OCI-LY3 (cell line): ENCODE results near the gene KDM4C.

Experiments used
- H2AFZ ChIP-seq: fragments of 200-600, 300-600 bp; shearing (Covaris generic); 2 replicates; pipeline ENCODE4 v1.6.0; 2014; ENCODE audit warnings: antibody characterized with exemption, low read depth, low read length
- H3K27ac ChIP-seq: fragments of 200-600, 300-600 bp; sonication (generic); 2 replicates; pipeline ENCODE4 v1.5.1; 2014; ENCODE audit warnings: mild to moderate bottlenecking, low read length, moderate library complexity, mixed read lengths
- H3K27me3 ChIP-seq: fragments of 200-600, 300-600 bp; sonication (generic); 2 replicates; pipeline ENCODE4 v1.6.1; 2014; ENCODE audit warnings: low read depth, low read length, mixed read lengths
- H3K36me3 ChIP-seq: fragments of 200-600, 300-600 bp; sonication (generic); replicated peaks from 2 replicates; pipeline ENCODE3; 2014; ENCODE audit warnings: low read depth, low read length, mixed read lengths
- H3K4me1 ChIP-seq: fragments of 300-600, 200-600 bp; sonication (generic); 2 replicates; pipeline ENCODE4 v1.6.1; 2014; ENCODE audit warnings: low read length, mixed read lengths
- H3K4me2 ChIP-seq: fragments of 200-600, 300-600 bp; sonication (generic); 2 replicates; pipeline ENCODE4 v1.6.1; 2014; ENCODE audit warnings: low read length, mixed read lengths
- H3K4me3 ChIP-seq: fragments of 300-600, 200-600 bp; sonication (generic); 2 replicates; pipeline ENCODE4 v1.5.1; 2014; ENCODE audit warnings: antibody characterized with exemption, mild to moderate bottlenecking, low read length, moderate library complexity
- H3K79me2 ChIP-seq: fragments of 300-600, 200-600 bp; shearing (Covaris generic); 2 replicates; pipeline ENCODE4 v1.6.1; 2014; ENCODE audit warnings: mild to moderate bottlenecking, low read length, mixed read lengths
- H3K9ac ChIP-seq: fragments of 300-600, 200-600 bp; shearing (Covaris generic); 2 replicates; pipeline ENCODE4 v1.6.0; 2014; ENCODE audit warnings: mild to moderate bottlenecking, low read length, moderate library complexity
- H3K9me3 ChIP-seq: fragments of 200-600, 300-600 bp; shearing (Covaris generic); 2 replicates; pipeline ENCODE4 v1.6.1; 2014; ENCODE audit warnings: low read length, mixed read lengths; ENCODE audit not compliant: insufficient read depth
- H4K20me1 ChIP-seq: fragments of 200-600, 300-600 bp; sonication (generic); 2 replicates; pipeline ENCODE4 v1.6.1; 2016; ENCODE audit warnings: low read length, mixed read lengths; ENCODE audit not compliant: insufficient read depth
- CTCF ChIP-seq: fragments of 200-600, 300-600 bp; sonication (generic); IDR thresholded peaks from 2 replicates; pipeline ENCODE4 v1.5.1; 2014; ENCODE audit warnings: antibody characterized with exemption, low read length, low read depth
- EZH2phosphoT487 ChIP-seq: fragments of 200-600 bp; shearing (Covaris generic); IDR thresholded peaks from 2 replicates; pipeline ENCODE4 v1.6.1; 2018; ENCODE audit warnings: antibody characterized with exemption, mixed run types, low read depth

Gene KDM4C

GRCh38 chr9:6757456-6758247 is at the start of gene KDM4C:
TSS of gene KDM4C (plus strand) at chr9:6757973. CDS start at chr9:6792989, 35,016 bp downstream.
- H3K9me3 ChIP-seq: no peaks in the 10 kb centered on the region
- H3K9ac ChIP-seq: peak within 1 kb of the TSS; percentile 87
- peak within 1 kb of the TSS; percentile 94 for H3K4me3 ChIP-seq
- peaks cover 7% of the 10 kb centered on the region; the same call in 1 of the 2 replicates for H3K4me1 ChIP-seq
- peak within 1 kb of the TSS; percentile 80 for H3K27ac ChIP-seq
- peak within 1 kb of the TSS; percentile 70 for H3K4me2 ChIP-seq
- peaks cover 7% of the 10 kb centered on the region; the same call in 1 of the 2 replicates for H4K20me1 ChIP-seq
- no peaks in the 10 kb centered on the region for H3K27me3 ChIP-seq
- TF ChIP-seq CTCF (no peak), EZH2phosphoT487 (no peak)
- peaks cover 35% of the 10 kb centered on the region for H3K79me2 ChIP-seq
- no peaks in the 10 kb centered on the region for H3K36me3 ChIP-seq
- peak within 1 kb of the TSS; percentile 85 for H2AFZ ChIP-seq

GRCh38 chr9:6708732-6709131 is 49.0 kb upstream of the KDM4C start:
- H2AFZ ChIP-seq: no peak overlapping the region
- no peaks in the 10 kb centered on the region for H3K27me3 ChIP-seq
- H3K4me1 ChIP-seq: peaks cover 4% of the 10 kb centered on the region; the same call in 1 of the 2 replicates
- no peak overlapping the region for H3K4me3 ChIP-seq
- no peaks in the 10 kb centered on the region for H4K20me1 ChIP-seq
- H3K4me2 ChIP-seq: no peak overlapping the region
- H3K36me3 ChIP-seq: no peaks in the 10 kb centered on the region
- no peak overlapping the region for H3K27ac ChIP-seq
- no peak for TF ChIP-seq CTCF
- no peak for TF ChIP-seq EZH2phosphoT487
- no peak overlapping the region for H3K9ac ChIP-seq
- peaks cover 5% of the 10 kb centered on the region; the same call in 1 of the 2 replicates for H3K9me3 ChIP-seq
- no peaks in the 10 kb centered on the region for H3K79me2 ChIP-seq

- Histone ChIP-seq H3K4me3 (no peak overlapping the region), H3K9me3 (peaks cover 5% of the 10 kb centered on the region; the same call in 1 of the 2 replicates), H3K9ac (no peak overlapping the region), H3K36me3 (no peaks in the 10 kb centered on the region), H3K4me2 (no peak overlapping the region), H3K27me3 (no peaks in the 10 kb centered on the region), H3K4me1 (peaks cover 6% of the 10 kb centered on the region), H3K27ac (no peak overlapping the region), H4K20me1 (no peaks in the 10 kb centered on the region), H2AFZ (no peak overlapping the region), H3K79me2 (peaks cover under 1% of the 10 kb centered on the region; the same call in 1 of the 2 replicates)
- TF ChIP-seq EZH2phosphoT487 (no peak), CTCF (no peak)
Measured at GRCh38 chr9:6711403-6711802, 46.4 kb upstream of the KDM4C start.

GRCh38 chr9:6712041-6712440 is 45.7 kb upstream of the KDM4C start:
- H3K79me2 ChIP-seq: peaks cover 4% of the 10 kb centered on the region; the same call in 1 of the 2 replicates
- no peaks in the 10 kb centered on the region for H3K36me3 ChIP-seq
- no peaks in the 10 kb centered on the region for H4K20me1 ChIP-seq
- H3K4me2 ChIP-seq: no peak overlapping the region
- TF ChIP-seq EZH2phosphoT487: no peak
- no peak for TF ChIP-seq CTCF
- no peak overlapping the region for H3K4me3 ChIP-seq
- no peaks in the 10 kb centered on the region for H3K27me3 ChIP-seq
- no peak overlapping the region for H3K9ac ChIP-seq
- no peak overlapping the region for H2AFZ ChIP-seq
- H3K27ac ChIP-seq: no peak overlapping the region
- H3K9me3 ChIP-seq: peaks cover 5% of the 10 kb centered on the region; the same call in 1 of the 2 replicates
- peaks cover 13% of the 10 kb centered on the region for H3K4me1 ChIP-seq
